T-helper 1 cell treated with Interleukin-12 subunit alpha and Interleukin-12 subunit beta and Interleukin-4 antibody, amounts not matched to agents 30 ng/mL and 1 ng/mL, for 36 hours (primary cell): Measurements from ENCODE around the gene ANGPTL4. TPM values are rescaled to one million over a fixed set of nuclear protein-coding genes. Genes with fewer than 3 reads are reported as not detected.
"Not testable (repeated sequence)": the region's sequence is repeated elsewhere in the genome, so short reads cannot be mapped to it uniquely, and the experiment has no call there.

ENCODE experiments used
- intact Hi-C: fragments of 100-400 bp; cut with micrococcal nuclease; formaldehyde crosslinking; loops from one replicate; pipeline ENCODE4 v1.15.1; 2024
- total RNA-seq: library from RNA; stranded (reverse); gene quantifications from 2 replicates; pipeline ENCODE4 v1.2.3, GENCODE V29; 2022

Gene ANGPTL4
- total RNA-seq, 1 donor from 2014 or later = 0.74 TPM

GRCh38 chr19:8360196-8360595 is 3.8 kb upstream of the ANGPTL4 start:
- intact Hi-C loops = no loop called here

GRCh38 chr19:8361921-8362793 is 1.8 kb upstream of the ANGPTL4 start:
- intact Hi-C loops = no loop called here

- intact Hi-C loops = no loop called here
Observed at GRCh38 chr19:8366121-8366581, 2.2 kb downstream of the ANGPTL4 start.

- intact Hi-C loops = no loop called here
Observed at GRCh38 chr19:8366961-8367326, 3.0 kb downstream of the ANGPTL4 start.

GRCh38 chr19:8367327-8368001 is 3.5 kb downstream of the ANGPTL4 start:
- intact Hi-C loops = no loop called here

GRCh38 chr19:8370176-8371010 is 6.4 kb downstream of the ANGPTL4 start:
- intact Hi-C loops = no loop called here

- intact Hi-C loops = no loop called here
Observed at GRCh38 chr19:8371011-8371804, 7.3 kb downstream of the ANGPTL4 start.

GRCh38 chr19:8373867-8374813 is 10.2 kb downstream of the ANGPTL4 start:
- intact Hi-C loops = no loop called here

- intact Hi-C loops = not testable (repeated sequence)
Observed at GRCh38 chr19:8375766-8376165, 11.8 kb downstream of the ANGPTL4 start.

GRCh38 chr19:8376373-8376974 is 12.5 kb downstream of the ANGPTL4 start:
- intact Hi-C loops = not testable (repeated sequence)

- intact Hi-C loops = no loop called here
Observed at GRCh38 chr19:8377598-8377997, 13.6 kb downstream of the ANGPTL4 start.

GRCh38 chr19:8379156-8379891 is 15.4 kb downstream of the ANGPTL4 start:
- intact Hi-C loops = not testable (repeated sequence)

GRCh38 chr19:8384569-8384968 is 20.6 kb downstream of the ANGPTL4 start:
- intact Hi-C loops = not testable (repeated sequence)

- intact Hi-C loops = not testable (repeated sequence)
Observed at GRCh38 chr19:8385103-8385502, 21.1 kb downstream of the ANGPTL4 start.

- intact Hi-C loops = not testable (repeated sequence)
Observed at GRCh38 chr19:8385566-8385965, 21.6 kb downstream of the ANGPTL4 start.

GRCh38 chr19:8386419-8386818 is 22.5 kb downstream of the ANGPTL4 start:
- intact Hi-C loops = not testable (repeated sequence)

- intact Hi-C loops = no loop called here
Observed at GRCh38 chr19:8386990-8387389, 23.0 kb downstream of the ANGPTL4 start.
